MCF 10A (cell line): ENCODE data around the gene PHF23. TPM values are rescaled to one million over a fixed set of nuclear protein-coding genes. Genes with fewer than 3 reads are reported as not detected.
A peak's percentile ranks its signal among the peaks of the same experiment; 100 is the strongest.

Experiments
- BruUV-seq: library from RNA; stranded (reverse); fragments of 400-500 nt; replicated peaks from 2 replicates; lab custom pipeline; 2021; lab: Mats Ljungman, UMichigan
- CTCF ChIA-PET: fragments of 300-600 bp; sonication (Branson Sonifier 250); formaldehyde crosslinking; extraction: SDS; loops from one replicate; lab custom pipeline; 2021; ENCODE audit warnings: antibody characterized with exemption, inconsistent platforms; lab: Yijun Ruan, JAX
- POLR2A ChIA-PET: fragments of 300-600, 350-650 bp; sonication (Branson Sonifier 250); formaldehyde crosslinking; extraction: SDS; loops from one replicate; lab custom pipeline; 2020; ENCODE audit warnings: antibody characterized with exemption, inconsistent platforms; lab: Yijun Ruan, JAX
- DNase-seq: peaks from one replicate; pipeline ENCODE4 v3.0.0-alpha.2; 2018; ENCODE audit not compliant: unreplicated experiment
- H3K27ac Mint-ChIP-seq: one replicate; pipeline ENCODE4 v1.8.0; 2022; ENCODE audit warnings: mild to moderate bottlenecking, low read depth, mixed read lengths; ENCODE audit not compliant: unreplicated experiment
- H3K27me3 Mint-ChIP-seq: one replicate; pipeline ENCODE4 v1.8.0; 2022; ENCODE audit warnings: mixed read lengths; ENCODE audit not compliant: insufficient read depth, unreplicated experiment
- H3K36me3 Mint-ChIP-seq: one replicate; pipeline ENCODE4 v1.8.0; 2022; ENCODE audit warnings: mild to moderate bottlenecking, moderate library complexity, mixed read lengths; ENCODE audit not compliant: insufficient read depth, unreplicated experiment
- H3K4me1 Mint-ChIP-seq: one replicate; pipeline ENCODE4 v1.8.0; 2022; ENCODE audit warnings: mixed read lengths; ENCODE audit not compliant: insufficient read depth, unreplicated experiment
- H3K4me3 Mint-ChIP-seq: one replicate; pipeline ENCODE4 v1.8.0; 2022; ENCODE audit warnings: mild to moderate bottlenecking, moderate library complexity, mixed read lengths; ENCODE audit not compliant: unreplicated experiment
- H3K9me3 Mint-ChIP-seq: one replicate; pipeline ENCODE4 v1.8.0; 2022; ENCODE audit warnings: mixed read lengths; ENCODE audit not compliant: unreplicated experiment
- CTCF ChIP-seq: fragments of 200-600 bp; IDR thresholded peaks from one replicate; pipeline ENCODE4 v1.8.0; 2022; ENCODE audit warnings: antibody characterized with exemption, mild to moderate bottlenecking; ENCODE audit not compliant: unreplicated experiment
- intact Hi-C: fragments of 100-400 bp; cut with micrococcal nuclease; formaldehyde crosslinking; loops from 2 replicates; pipeline ENCODE4 v1.14.1; 2022
- total RNA-seq: library from RNA; stranded (reverse); gene quantifications from 2 replicates; pipeline ENCODE4 v1.2.3, GENCODE V29; 2022

The PHF23 gene
- total RNA-seq, 1 experiment from 2014 or later: 41.8 TPM

GRCh38 chr17:7259555-7259889 lies 20.3 kb upstream of the PHF23 start:
- Mint-ChIP-seq H3K27me3 (no peaks in the 10 kb centered on the region), H3K27ac (peak overlapping the region; percentile 79), H3K4me1 (peaks cover 36% of the 10 kb centered on the region), H3K36me3 (peaks cover 48% of the 10 kb centered on the region), H3K9me3 (no peaks in the 10 kb centered on the region), H3K4me3 (peak overlapping the region; percentile 73)
- no peak for TF ChIP-seq CTCF
- BruUV-seq: TSS peak; percentile 62
- no peak for DNase-seq
- POLR2A ChIA-PET: interaction anchor here (0.5 to 7.7 kb wide), 12 partner anchors 8 to 897 kb away, joined by 3 to 92 read pairs (median 6); partner anchors contain the start of genes ACADVL, CNTROB, CTDNEP1 and DLG4
- CTCF ChIA-PET: interaction anchor here (0.5 to 1.8 kb wide), 4 partner anchors 13 to 41 kb away, joined by 4 to 7 read pairs (median 4); partner anchors contain the start of gene SLC2A4
- intact Hi-C loops: no loop called here

GRCh38 chr17:7258731-7259554 lies 19.7 kb upstream of the PHF23 start:
- H3K9me3 Mint-ChIP-seq: no peaks in the 10 kb centered on the region
- peak overlapping the region; percentile 73 for H3K4me3 Mint-ChIP-seq
- H3K27ac Mint-ChIP-seq: peak overlapping the region; percentile 79
- BruUV-seq: no TSS peak
- no peaks in the 10 kb centered on the region for H3K27me3 Mint-ChIP-seq
- peaks cover 33% of the 10 kb centered on the region for H3K4me1 Mint-ChIP-seq
- peaks cover 53% of the 10 kb centered on the region for H3K36me3 Mint-ChIP-seq
- CTCF ChIA-PET: interaction anchor here (0.5 to 1.8 kb wide), 5 partner anchors 13 to 442 kb away, joined by 3 to 7 read pairs (median 4); partner anchors contain the start of gene SLC2A4
- no peak for TF ChIP-seq CTCF
- intact Hi-C loops: no loop called here
- DNase-seq: peak; percentile 96
- POLR2A ChIA-PET: interaction anchor here (0.5 to 7.7 kb wide), 11 partner anchors 8 to 897 kb away, joined by 3 to 92 read pairs (median 7); partner anchors contain the start of genes ACADVL, CNTROB, CTDNEP1 and DLG4

- Mint-ChIP-seq H3K9me3 (no peaks in the 10 kb centered on the region), H3K4me1 (peaks cover 29% of the 10 kb centered on the region), H3K4me3 (no peak overlapping the region), H3K36me3 (peaks cover 72% of the 10 kb centered on the region), H3K27ac (peak overlapping the region; percentile 31), H3K27me3 (no peaks in the 10 kb centered on the region)
- no peak for TF ChIP-seq CTCF
- no peak for DNase-seq
- POLR2A ChIA-PET: interaction anchor here (0.6 to 7.7 kb wide), 5 partner anchors 8 to 617 kb away, joined by 3 to 92 read pairs (median 4); partner anchors contain the start of genes DVL2, GABARAP and PHF23
- CTCF ChIA-PET: interaction anchor here (0.6 to 1.6 kb wide), 4 partner anchors 9 to 193 kb away, joined by 3 to 7 read pairs (median 3); no protein-coding TSS in a partner anchor
- intact Hi-C loops: no loop called here
- BruUV-seq: no TSS peak
Measured at GRCh38 chr17:7256766-7257456, 17.7 kb upstream of the PHF23 start.

GRCh38 chr17:7254511-7254910 lies 15.3 kb upstream of the PHF23 start:
- Mint-ChIP-seq H3K4me3 (no peak overlapping the region), H3K36me3 (peaks cover 76% of the 10 kb centered on the region), H3K27me3 (no peaks in the 10 kb centered on the region), H3K4me1 (peaks cover 25% of the 10 kb centered on the region), H3K9me3 (no peaks in the 10 kb centered on the region), H3K27ac (no peak overlapping the region)
- TF ChIP-seq CTCF: no peak
- ChIA-PET POLR2A (interaction anchor here (0.6 to 7.7 kb wide), 4 partner anchors 13 to 431 kb away, joined by 3 to 92 read pairs (median 4); partner anchors contain the start of genes GABARAP and PHF23), CTCF (interaction anchor here (0.6 to 1.0 kb wide), 2 partner anchors 41 to 75 kb away, joined by 3 to 4 read pairs; no protein-coding TSS in a partner anchor)
- no TSS peak for BruUV-seq
- DNase-seq: no peak
- intact Hi-C loops: no loop called here
